Liver (tissue), 9 donors: ENCODE measurements around the gene MYH11. TPM values are rescaled to one million over a fixed set of nuclear protein-coding genes. Genes with fewer than 3 reads are reported as not detected.

Experiments used
- DNase-seq: peaks from one replicate; pipeline ENCODE4 v3.0.0-alpha.2; 2017; ENCODE audit warnings: low spot score
- H3K27ac ChIP-seq, 2 donors: one replicate each; pipeline ENCODE4 v1.7.0; 2013; ENCODE audit warnings: inconsistent platforms in 2 of 2, low read length in 2 of 2, control low read depth in 1 of 2, low read depth in 1 of 2, mild to moderate bottlenecking in 1 of 2
- H3K27me3 ChIP-seq, 4 donors: one replicate each; pipeline versions ENCODE4 v1.6.1 to v1.7.0; 2013; ENCODE audit warnings: low read length in 3 of 4, inconsistent platforms in 1 of 4, mild to moderate bottlenecking in 1 of 4, moderate library complexity in 1 of 4; ENCODE audit not compliant: control insufficient read depth in 4 of 4, insufficient read depth in 4 of 4
- H3K36me3 ChIP-seq, 4 donors: one replicate each; pipeline versions ENCODE4 v1.6.1 to v1.7.0; 2013; ENCODE audit warnings: low read length in 3 of 4, mild to moderate bottlenecking in 3 of 4, low read depth in 1 of 4, moderate library complexity in 1 of 4; ENCODE audit not compliant: control insufficient read depth in 4 of 4, insufficient read depth in 3 of 4
- H3K4me1 ChIP-seq, 4 donors: one replicate each; pipeline versions ENCODE4 v1.6.1 to v1.7.0; 2013; ENCODE audit warnings: low read length in 3 of 4, mild to moderate bottlenecking in 3 of 4, moderate library complexity in 1 of 4; ENCODE audit not compliant: control insufficient read depth in 4 of 4, insufficient read depth in 4 of 4
- H3K4me3 ChIP-seq, 3 donors: one replicate each; pipeline versions ENCODE4 v1.6.1 to v1.7.0; 2013; ENCODE audit warnings: low read length in 3 of 3, control low read depth in 1 of 3, low read depth in 1 of 3, mild to moderate bottlenecking in 1 of 3
- H3K9ac ChIP-seq, 2 donors: one replicate each; pipeline ENCODE4 v1.7.0; 2013; ENCODE audit warnings: low read length in 2 of 2, mild to moderate bottlenecking in 2 of 2, moderate library complexity in 2 of 2, control low read depth in 1 of 2, low read depth in 1 of 2
- H3K9me3 ChIP-seq, 4 donors: one replicate each; pipeline versions ENCODE4 v1.6.1 to v1.7.0; 2013; ENCODE audit warnings: low read length in 3 of 4; ENCODE audit not compliant: control insufficient read depth in 4 of 4
- CTCF ChIP-seq: fragments of 150-350 bp; IDR thresholded peaks from 2 replicates; pipeline ENCODE4 v1.5.1; 2017; ENCODE audit warnings: improper control_type of control experiment, low read depth, low read length; ENCODE audit not compliant: missing input control
- EGR1 ChIP-seq, 2 donors: IDR thresholded peaks; 2 replicates each; pipeline ENCODE4 v1.6.1; 2016 to 2018; ENCODE audit warnings: antibody characterized with exemption in 2 of 2, low read depth in 2 of 2
- GABPA ChIP-seq, 2 donors: IDR thresholded peaks in 1 of 2; conservative IDR thresholded peaks in 1 of 2; 2 replicates each; pipeline ENCODE4 v1.6.1; 2016; ENCODE audit warnings: antibody characterized with exemption in 2 of 2, mild to moderate bottlenecking in 1 of 2, moderate library complexity in 1 of 2
- HNF4A ChIP-seq, 2 donors: conservative IDR thresholded peaks; 2 replicates each; pipeline ENCODE4 v1.6.1; 2016; ENCODE audit warnings: antibody characterized with exemption in 2 of 2, mild to moderate bottlenecking in 2 of 2
- HNF4G ChIP-seq: IDR thresholded peaks from 2 replicates; pipeline ENCODE4 v1.6.1; 2016; ENCODE audit warnings: antibody characterized with exemption
- REST ChIP-seq: IDR thresholded peaks from 2 replicates; pipeline ENCODE4 v1.6.1; 2016; ENCODE audit warnings: antibody characterized with exemption, mild to moderate bottlenecking
- SP1 ChIP-seq: IDR thresholded peaks from 2 replicates; pipeline ENCODE4 v1.6.1; 2018; ENCODE audit warnings: antibody characterized with exemption, mild to moderate bottlenecking
- TAF1 ChIP-seq: conservative IDR thresholded peaks from 2 replicates; pipeline ENCODE4 v1.6.1; 2016; ENCODE audit warnings: antibody characterized with exemption, mild to moderate bottlenecking
- WGBS: extraction: QIAGEN DNeasy Blood & Tissue Kit; methylation state at CpG from one replicate; pipeline ENCODE4 v1.1.7; 2013; 5-methylcytosine and 5-hydroxymethylcytosine counted together
- polyA plus RNA-seq, 2 donors: library from polyadenylated mRNA; stranded (reverse) in 1 of 2; unstranded in 1 of 2; fragments of 200-250 nt in 1 of 2; fragments of >200 nt in 1 of 2; fragmentation: Nextera tagmentation in 1 of 2; extraction: Ambion mirVana in 1 of 2; gene quantifications; one replicate each; pipeline versions ENCODE4 v1.2.1 to v1.2.3, GENCODE V29; 2013 to 2015
- total RNA-seq, 2 donors: library from RNA; depleted of rRNA; stranded (reverse); fragments of >200 nt; gene quantifications; one replicate each; pipeline ENCODE4 v1.2.3, GENCODE V29; 2014
- TF ChIP-seq, protein P1 (sequence below): IDR thresholded peaks from 2 replicates; pipeline ENCODE4 v1.6.1; 2016; ENCODE audit warnings: antibody characterized with exemption
- TF ChIP-seq, protein P2 (sequence below): IDR thresholded peaks from 2 replicates; pipeline ENCODE4 v1.6.1; 2016; ENCODE audit warnings: antibody characterized with exemption
- donor health status: healthy.
- donor health status: healthy.
- donor health status: healthy.
- donor health status: healthy.
- donor health status: healthy.

MYH11 gene
- total and polyA plus RNA-seq, 4 donors: 0.51 to 33.7 (median 4.0) TPM

GRCh38 chr16:15749371-15749770 is 107.5 kb downstream of the MYH11 start:
- H3K36me3 ChIP-seq: no peaks in the 10 kb centered on the region

More at GRCh38 chr16:15749371-15749770, 107.5 kb downstream of the MYH11 start:
- H3K4me1 ChIP-seq: no peaks in the 10 kb centered on the region
- no peaks in the 10 kb centered on the region for H3K27me3 ChIP-seq
- TF ChIP-seq GABPA (IDR thresholded peaks at IDR 0.05 in 1 of 2, conservative IDR thresholded peaks at IDR 0.05 in 1 of 2) (no peak), HNF4A (conservative IDR thresholded peaks at IDR 0.05) (no peak), CTCF (no peak), EGR1 (IDR thresholded peaks at IDR 0.05; ENCODE audit: low read depth in 2 of 2) (no peak), SP1 (no peak), HNF4G (no peak), REST (no peak), TAF1 (no peak)
- TF ChIP-seq, protein P1, sequence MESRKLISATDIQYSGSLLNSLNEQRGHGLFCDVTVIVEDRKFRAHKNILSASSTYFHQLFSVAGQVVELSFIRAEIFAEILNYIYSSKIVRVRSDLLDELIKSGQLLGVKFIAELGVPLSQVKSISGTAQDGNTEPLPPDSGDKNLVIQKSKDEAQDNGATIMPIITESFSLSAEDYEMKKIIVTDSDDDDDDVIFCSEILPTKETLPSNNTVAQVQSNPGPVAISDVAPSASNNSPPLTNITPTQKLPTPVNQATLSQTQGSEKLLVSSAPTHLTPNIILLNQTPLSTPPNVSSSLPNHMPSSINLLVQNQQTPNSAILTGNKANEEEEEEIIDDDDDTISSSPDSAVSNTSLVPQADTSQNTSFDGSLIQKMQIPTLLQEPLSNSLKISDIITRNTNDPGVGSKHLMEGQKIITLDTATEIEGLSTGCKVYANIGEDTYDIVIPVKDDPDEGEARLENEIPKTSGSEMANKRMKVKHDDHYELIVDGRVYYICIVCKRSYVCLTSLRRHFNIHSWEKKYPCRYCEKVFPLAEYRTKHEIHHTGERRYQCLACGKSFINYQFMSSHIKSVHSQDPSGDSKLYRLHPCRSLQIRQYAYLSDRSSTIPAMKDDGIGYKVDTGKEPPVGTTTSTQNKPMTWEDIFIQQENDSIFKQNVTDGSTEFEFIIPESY: no peak
- TF ChIP-seq, protein P2, sequence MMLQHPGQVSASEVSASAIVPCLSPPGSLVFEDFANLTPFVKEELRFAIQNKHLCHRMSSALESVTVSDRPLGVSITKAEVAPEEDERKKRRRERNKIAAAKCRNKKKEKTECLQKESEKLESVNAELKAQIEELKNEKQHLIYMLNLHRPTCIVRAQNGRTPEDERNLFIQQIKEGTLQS: no peak
- no peak overlapping the region for H3K27ac ChIP-seq
- H3K4me3 ChIP-seq: no peak overlapping the region
- DNase-seq: no peak
- H3K9ac ChIP-seq: no peak overlapping the region
- H3K9me3 ChIP-seq: no peaks in the 10 kb centered on the region
- 53% methylated on average over 2 of the region's 2 CpGs for WGBS
